Testis (tissue), 3 donors: ENCODE measurements around the gene ZNRD2. TPM values are rescaled to one million over a fixed set of nuclear protein-coding genes. Genes with fewer than 3 reads are reported as not detected.

ENCODE experiments used
- DNase-seq: peaks from one replicate; pipeline ENCODE4 v3.0.0-alpha.2; 2019
- H3K27ac ChIP-seq, 2 donors: fragments of 200-600 bp; sonication (generic); one replicate each; pipeline ENCODE4 v1.5.1; 2019
- H3K27me3 ChIP-seq: fragments of 200-600 bp; sonication (generic); one replicate; pipeline ENCODE4 v1.5.1; 2019
- H3K36me3 ChIP-seq: fragments of 200-600 bp; sonication (generic); one replicate; pipeline ENCODE4 v1.5.1; 2017; ENCODE audit warnings: low read depth; ENCODE audit errors: missing control alignments
- H3K4me1 ChIP-seq: fragments of 200-600 bp; sonication (generic); one replicate; pipeline ENCODE4 v1.5.1; 2019
- H3K4me3 ChIP-seq, 2 donors: fragments of 200-600 bp; sonication (generic); one replicate each; pipeline ENCODE4 v1.5.1; 2017 to 2019
- H3K9me3 ChIP-seq: fragments of 200-600 bp; sonication (generic); one replicate; pipeline ENCODE4 v1.5.1; 2017
- POLR2A ChIP-seq: fragments of 450-650 bp; IDR thresholded peaks from one replicate; pipeline ENCODE4 v1.6.1; 2017; ENCODE audit warnings: antibody characterized with exemption, mild to moderate bottlenecking, moderate library complexity
- WGBS, 2 donors: methylation state at CpG; one replicate each; pipeline ENCODE4 v1.1.5; 2018; 5-methylcytosine and 5-hydroxymethylcytosine counted together
- intact Hi-C: fragments of 100-400 bp; cut with DNase I; formaldehyde crosslinking; loops from one replicate; pipeline ENCODE4 v1.15.1; 2023; ENCODE audit warnings: low total_unique reads
- polyA plus RNA-seq: library from polyadenylated mRNA; stranded (reverse); fragments of 350-450 nt; fragmentation: Illumina TruSeq; extraction: RNeasy Lipid Tissue Mini Kit (QIAGEN cat#74804); gene quantifications from one replicate; pipeline ENCODE4 v1.2.3, GENCODE V29; 2014; ENCODE audit warnings: low read depth, low replicate concordance; ENCODE audit not compliant: insufficient read depth
- total RNA-seq, 2 donors: library from RNA; depleted of rRNA; stranded (reverse); fragments of >200 nt; gene quantifications; one replicate each; pipeline ENCODE4 v1.2.3, GENCODE V29; 2016
- TF ChIP-seq, protein P1 (sequence below), 3 experiments: fragments of 450-650 bp in 2 of 3; fragments of 200-600 bp in 1 of 3; sonication (generic) in 1 of 3; IDR thresholded peaks; one replicate each; pipeline ENCODE4 v1.5.1; 2016 to 2019; ENCODE audit warnings: antibody characterized with exemption in 3 of 3, mild to moderate bottlenecking in 2 of 3, moderate library complexity in 1 of 3

The ZNRD2 gene
- total and polyA plus RNA-seq, 3 donors from 2014 or later, result 67.7 to 79.6 (median 77.6) TPM

DNA sequence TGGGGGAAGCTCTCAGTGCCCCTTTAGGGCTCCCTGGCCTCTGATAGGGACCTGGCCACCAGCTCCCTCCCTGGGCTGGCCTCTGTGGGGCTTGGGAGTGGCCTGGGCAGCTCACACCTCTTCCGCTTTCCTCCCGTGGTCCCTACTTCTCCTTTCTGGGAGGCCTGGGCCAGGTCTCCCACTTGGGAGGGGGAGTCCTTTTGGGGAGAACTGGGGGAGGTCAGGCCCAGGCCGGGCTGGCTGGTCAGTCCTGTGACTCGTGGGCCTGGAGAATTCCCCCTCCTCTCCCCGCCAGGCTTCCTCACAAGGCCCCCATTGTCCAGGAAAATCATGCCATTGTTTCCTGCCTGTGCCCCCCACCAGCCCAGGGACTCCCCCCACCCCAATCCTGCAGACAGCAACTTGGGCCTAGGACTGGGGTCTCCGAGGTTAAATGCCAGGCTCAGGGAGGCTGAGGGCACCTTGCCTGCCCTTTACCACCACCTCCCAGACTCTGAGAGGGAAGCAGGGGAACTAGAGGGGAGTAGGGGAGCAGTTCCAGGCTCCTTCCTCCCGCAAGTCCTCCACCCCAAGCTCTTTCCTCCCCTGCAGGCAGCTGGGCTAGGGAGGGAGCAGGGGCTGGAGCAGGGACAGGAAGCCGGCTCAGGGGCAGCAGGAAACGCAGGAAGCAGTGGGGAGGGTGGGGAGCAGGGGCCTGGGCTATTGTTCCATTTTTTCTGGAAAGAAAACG lies 40.9 kb downstream of the ZNRD2 start:
- Histone ChIP-seq H3K36me3 (no peaks in the 10 kb centered on the region), H3K27ac (peak overlapping the region; percentile 39 to 50), H3K4me3 (no peak overlapping the region), H3K27me3 (no peaks in the 10 kb centered on the region), H3K4me1 (peaks cover 53% of the 10 kb centered on the region), H3K9me3 (no peaks in the 10 kb centered on the region)
- 33 to 48% methylated on average over 10 of the region's 10 CpGs for WGBS, 2 donors
- TF ChIP-seq POLR2A, result no peak
- TF ChIP-seq, protein P1, sequence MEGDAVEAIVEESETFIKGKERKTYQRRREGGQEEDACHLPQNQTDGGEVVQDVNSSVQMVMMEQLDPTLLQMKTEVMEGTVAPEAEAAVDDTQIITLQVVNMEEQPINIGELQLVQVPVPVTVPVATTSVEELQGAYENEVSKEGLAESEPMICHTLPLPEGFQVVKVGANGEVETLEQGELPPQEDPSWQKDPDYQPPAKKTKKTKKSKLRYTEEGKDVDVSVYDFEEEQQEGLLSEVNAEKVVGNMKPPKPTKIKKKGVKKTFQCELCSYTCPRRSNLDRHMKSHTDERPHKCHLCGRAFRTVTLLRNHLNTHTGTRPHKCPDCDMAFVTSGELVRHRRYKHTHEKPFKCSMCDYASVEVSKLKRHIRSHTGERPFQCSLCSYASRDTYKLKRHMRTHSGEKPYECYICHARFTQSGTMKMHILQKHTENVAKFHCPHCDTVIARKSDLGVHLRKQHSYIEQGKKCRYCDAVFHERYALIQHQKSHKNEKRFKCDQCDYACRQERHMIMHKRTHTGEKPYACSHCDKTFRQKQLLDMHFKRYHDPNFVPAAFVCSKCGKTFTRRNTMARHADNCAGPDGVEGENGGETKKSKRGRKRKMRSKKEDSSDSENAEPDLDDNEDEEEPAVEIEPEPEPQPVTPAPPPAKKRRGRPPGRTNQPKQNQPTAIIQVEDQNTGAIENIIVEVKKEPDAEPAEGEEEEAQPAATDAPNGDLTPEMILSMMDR (IDR thresholded peaks at IDR 0.05), result no peak
- DNase-seq, result no peak
- intact Hi-C loops, result no loop called here

DNA sequence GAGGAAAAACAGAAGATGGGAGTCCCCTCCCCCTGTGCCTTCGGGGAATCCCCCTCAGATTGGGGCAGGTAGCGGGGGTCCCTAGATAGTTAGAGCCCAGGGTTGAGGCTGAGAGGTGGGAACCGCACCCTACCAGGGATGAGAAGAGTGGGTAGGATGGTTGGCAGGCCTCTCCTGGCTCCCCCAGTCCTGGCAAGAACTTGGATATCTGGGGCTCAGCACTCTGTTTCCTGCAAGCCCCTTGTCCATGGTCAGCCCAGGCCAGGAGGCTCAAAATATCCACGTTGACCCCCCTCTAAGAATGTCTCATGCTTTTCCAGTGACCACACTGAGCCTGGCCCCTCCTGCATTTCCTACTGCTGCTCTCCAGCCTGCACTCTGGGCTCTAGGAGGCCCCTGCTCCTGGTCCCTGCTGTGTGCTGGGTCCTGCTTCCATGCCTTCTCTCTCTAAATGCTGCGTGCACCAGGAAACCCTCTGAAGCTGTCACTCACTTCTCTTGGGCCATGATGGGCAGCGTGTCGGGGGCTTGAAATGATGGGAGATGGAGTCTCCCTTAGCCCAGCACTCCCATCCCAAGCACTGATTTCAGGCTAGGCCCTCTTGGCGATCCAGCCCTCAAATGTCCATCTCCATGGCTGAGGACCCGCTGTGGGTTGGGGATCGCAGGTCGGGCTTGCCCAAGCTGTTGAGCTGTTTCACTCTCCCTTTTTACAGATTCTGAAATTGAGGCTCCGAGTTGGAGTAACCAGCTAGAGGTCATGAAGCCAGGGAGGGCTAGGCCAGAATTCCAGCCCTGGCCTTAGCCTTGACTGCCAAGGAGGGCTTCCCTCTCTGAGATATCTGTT lies 41.7 kb downstream of the ZNRD2 start:
- peaks cover 55% of the 10 kb centered on the region for H3K4me1 ChIP-seq
- 52 to 61% methylated on average over 12 of the region's 12 CpGs for WGBS, 2 donors

DNA sequence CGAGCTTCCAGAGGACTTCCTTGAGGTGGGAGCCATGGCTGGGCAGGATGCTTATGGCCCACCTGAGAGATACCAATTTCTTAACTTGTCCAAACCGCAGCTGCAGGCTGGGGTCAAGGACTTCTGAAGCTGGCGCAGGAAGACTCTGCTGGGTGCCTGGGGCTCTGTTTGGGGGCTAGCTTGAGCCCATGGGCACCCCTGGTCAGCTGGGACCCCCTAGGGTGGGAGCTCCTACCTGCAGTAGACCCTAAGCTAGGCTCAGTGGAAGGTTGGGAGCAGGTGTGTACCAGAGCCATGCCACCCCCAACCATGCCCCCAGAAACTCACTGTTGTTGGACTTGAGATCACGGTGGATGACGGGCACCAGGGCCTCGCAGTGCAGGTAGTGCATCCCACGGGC lies 42.4 kb downstream of the ZNRD2 start:
- 43 to 52% methylated on average over 3 to 7 of the region's 7 CpGs for WGBS, 2 donors
- no peak for TF ChIP-seq POLR2A
- TF ChIP-seq, protein P1 (IDR thresholded peaks at IDR 0.05), result no peak
- Histone ChIP-seq H3K4me3 (peak overlapping the region; percentile 75 to 83), H3K27ac (peak overlapping the region; percentile 77 to 91), H3K27me3 (no peaks in the 10 kb centered on the region), H3K4me1 (peaks cover 53% of the 10 kb centered on the region), H3K9me3 (no peaks in the 10 kb centered on the region), H3K36me3 (no peaks in the 10 kb centered on the region)
- intact Hi-C loops, result no loop called here
- DNase-seq, result no peak

More for the DNA sequence above, 41.7 kb downstream of the ZNRD2 start:
- Histone ChIP-seq H3K27ac (peak overlapping the region; percentile 39 to 77), H3K27me3 (no peaks in the 10 kb centered on the region), H3K9me3 (no peaks in the 10 kb centered on the region), H3K36me3 (no peaks in the 10 kb centered on the region), H3K4me3 (no peak overlapping the region)
- intact Hi-C loops, result no loop called here
- DNase-seq, result no peak
- TF ChIP-seq POLR2A, result no peak
- TF ChIP-seq, protein P1 (IDR thresholded peaks at IDR 0.05), result no peak

DNA sequence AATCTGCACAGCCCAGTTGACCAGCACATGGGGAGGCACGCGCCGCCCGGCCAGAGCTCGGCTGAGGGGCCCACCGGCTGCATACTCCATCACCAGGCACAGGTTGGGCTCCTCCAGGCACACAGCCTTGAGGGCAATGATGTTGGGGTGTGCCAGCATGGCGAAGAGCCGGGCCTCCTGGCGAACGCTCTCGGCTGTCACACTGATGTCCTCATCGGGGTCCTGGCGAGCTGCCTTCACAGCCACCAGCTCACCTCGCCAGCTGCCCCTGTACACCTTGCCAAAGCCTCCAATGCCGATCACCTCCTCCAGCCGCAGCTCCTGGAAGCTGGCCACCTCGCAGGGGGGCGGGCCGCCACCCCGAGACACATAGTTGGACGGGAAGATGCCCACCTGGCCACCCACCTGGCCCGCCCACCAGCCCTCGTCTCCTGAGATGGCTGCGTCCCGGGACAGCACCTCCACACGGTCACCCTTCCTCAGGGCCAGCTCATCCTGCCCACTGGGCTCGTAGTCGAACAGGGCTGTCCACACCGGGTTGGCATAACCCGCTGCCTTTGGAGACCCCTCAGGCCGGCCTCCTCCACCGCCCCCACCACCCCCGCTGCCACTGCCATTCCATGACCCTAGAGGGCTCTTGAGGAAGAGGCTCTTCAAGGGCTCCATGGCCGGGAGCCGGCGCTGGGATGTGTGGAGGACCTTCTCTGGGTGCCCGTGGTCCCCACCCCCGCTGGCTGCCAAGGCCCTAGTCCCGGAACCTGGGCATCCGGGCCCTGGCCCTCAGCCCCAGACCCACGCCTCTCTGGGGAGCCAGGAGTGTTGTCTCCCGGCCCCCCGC lies 43.0 kb downstream of the ZNRD2 start:
- Histone ChIP-seq H3K4me1 (peaks cover 52% of the 10 kb centered on the region), H3K27ac (peak overlapping the region; percentile 77 to 91), H3K4me3 (peak overlapping the region; percentile 75 to 83), H3K36me3 (no peaks in the 10 kb centered on the region), H3K9me3 (no peaks in the 10 kb centered on the region), H3K27me3 (no peaks in the 10 kb centered on the region)
- TF ChIP-seq POLR2A, result no peak
- TF ChIP-seq, protein P1 (IDR thresholded peaks at IDR 0.05), result no peak
- intact Hi-C loops, result no loop called here
- 20 to 33% methylated on average over 8 to 42 of the region's 43 CpGs for WGBS, 2 donors
- no peak for DNase-seq
